Karpas-422 (cell line): ENCODE data around the gene ESRRB. TPM values are rescaled to one million over a fixed set of nuclear protein-coding genes. Genes with fewer than 3 reads are reported as not detected.
A peak's percentile ranks its signal among the peaks of the same experiment; 100 is the strongest.

Experiments used
- DNase-seq: peaks from one replicate; pipeline ENCODE4 v3.0.0-alpha.2; 2015
- H2AFZ ChIP-seq: fragments of 200-600 bp; sonication (generic); 2 replicates; pipeline ENCODE4 v1.6.1; 2014; ENCODE audit warnings: antibody characterized with exemption, low read length, mixed read lengths
- H3K27ac ChIP-seq: fragments of 200-600 bp; sonication (generic); 2 replicates; pipeline ENCODE4 v1.5.1; 2014; ENCODE audit warnings: mild to moderate bottlenecking, low read length, moderate library complexity
- H3K27me3 ChIP-seq: fragments of 200-600 bp; sonication (generic); 2 replicates; pipeline ENCODE4 v1.6.1; 2014; ENCODE audit warnings: low read length, mixed read lengths
- H3K36me3 ChIP-seq: fragments of 200-600 bp; sonication (generic); 2 replicates; pipeline ENCODE4 v1.6.1; 2014; ENCODE audit warnings: low read length, mixed read lengths; ENCODE audit not compliant: insufficient read depth
- H3K4me1 ChIP-seq: fragments of 200-600 bp; sonication (generic); 2 replicates; pipeline ENCODE4 v1.6.1; 2014; ENCODE audit warnings: mild to moderate bottlenecking, low read length, mixed read lengths
- H3K4me2 ChIP-seq: fragments of 200-600 bp; sonication (generic); 2 replicates; pipeline ENCODE4 v1.6.1; 2014; ENCODE audit warnings: low read length, low read depth, mild to moderate bottlenecking; ENCODE audit not compliant: poor library complexity, severe bottlenecking
- H3K4me3 ChIP-seq: fragments of 200-600 bp; sonication (generic); 2 replicates; pipeline ENCODE4 v1.5.1; 2014; ENCODE audit warnings: mild to moderate bottlenecking, antibody characterized with exemption, low read length, mixed read lengths
- H3K79me2 ChIP-seq: fragments of 200-600 bp; sonication (generic); 2 replicates; pipeline ENCODE4 v1.6.1; 2014; ENCODE audit warnings: mild to moderate bottlenecking, low read length, mixed read lengths
- H3K9ac ChIP-seq: fragments of 200-600 bp; sonication (generic); 2 replicates; pipeline ENCODE4 v1.6.0; 2014; ENCODE audit warnings: low read length
- H3K9me2 ChIP-seq: fragments of 200-600 bp; sonication (generic), shearing (Covaris generic); replicated peaks from 2 replicates; pipeline ENCODE4 v1.6.0; 2014; ENCODE audit warnings: mild to moderate bottlenecking, low read length, moderate library complexity; ENCODE audit not compliant: insufficient read depth
- H3K9me3 ChIP-seq: fragments of 300-700, 200-600 bp; sonication (generic); 2 replicates; pipeline ENCODE4 v1.6.1; 2014; ENCODE audit warnings: low read length, mixed read lengths
- H4K20me1 ChIP-seq: fragments of 200-600 bp; sonication (generic); 2 replicates; pipeline ENCODE4 v1.6.1; 2014; ENCODE audit warnings: mild to moderate bottlenecking, antibody characterized with exemption, low read length, low read depth; ENCODE audit not compliant: insufficient read depth
- total RNA-seq: library from RNA; depleted of rRNA; stranded (reverse); fragments of >200 nt; shearing (Covaris generic); gene quantifications from 2 replicates; pipeline ENCODE4 v1.2.3, GENCODE V29; 2014; ENCODE audit warnings: low replicate concordance

Gene ESRRB
- total RNA-seq, 1 experiment from 2014 or later: not detected

- no peaks in the 10 kb centered on the region for H3K9me2 ChIP-seq
- peaks cover 13% of the 10 kb centered on the region for H3K4me1 ChIP-seq
- no peaks in the 10 kb centered on the region; the same call in 1 of the 2 replicates for H4K20me1 ChIP-seq
- H2AFZ ChIP-seq: no peak overlapping the region
- H3K4me3 ChIP-seq: no peak overlapping the region
- no peaks in the 10 kb centered on the region for H3K79me2 ChIP-seq
- no peak overlapping the region for H3K9ac ChIP-seq
- H3K9me3 ChIP-seq: no peaks in the 10 kb centered on the region
- H3K27ac ChIP-seq: no peak overlapping the region
- DNase-seq: no peak
- no peak overlapping the region for H3K4me2 ChIP-seq
- H3K36me3 ChIP-seq: no peaks in the 10 kb centered on the region
- H3K27me3 ChIP-seq: no peaks in the 10 kb centered on the region
These were observed 55.6 kb downstream of the ESRRB start for GRCh38 chr14:76431538-76431937.

GRCh38 chr14:76432827-76433752, 57.2 kb downstream of the ESRRB start:
- H3K9me3 ChIP-seq: no peaks in the 10 kb centered on the region
- no peaks in the 10 kb centered on the region; the same call in 1 of the 2 replicates for H4K20me1 ChIP-seq
- no peak overlapping the region for H3K9ac ChIP-seq
- no peaks in the 10 kb centered on the region for H3K27me3 ChIP-seq
- no peaks in the 10 kb centered on the region for H3K9me2 ChIP-seq
- no peaks in the 10 kb centered on the region for H3K36me3 ChIP-seq
- H3K4me1 ChIP-seq: peaks cover 13% of the 10 kb centered on the region
- H3K79me2 ChIP-seq: no peaks in the 10 kb centered on the region
- H3K4me3 ChIP-seq: no peak overlapping the region
- H3K4me2 ChIP-seq: no peak overlapping the region
- no peak overlapping the region for H3K27ac ChIP-seq
- H2AFZ ChIP-seq: no peak overlapping the region
- DNase-seq: no peak

- no peaks in the 10 kb centered on the region; the same call in 1 of the 2 replicates for H4K20me1 ChIP-seq
- H3K9ac ChIP-seq: no peak overlapping the region
- no peak for DNase-seq
- no peaks in the 10 kb centered on the region for H3K9me2 ChIP-seq
- H3K9me3 ChIP-seq: no peaks in the 10 kb centered on the region
- H2AFZ ChIP-seq: no peak overlapping the region
- H3K36me3 ChIP-seq: no peaks in the 10 kb centered on the region
- peaks cover 13% of the 10 kb centered on the region for H3K4me1 ChIP-seq
- H3K4me3 ChIP-seq: no peak overlapping the region
- H3K27ac ChIP-seq: no peak overlapping the region
- no peaks in the 10 kb centered on the region for H3K79me2 ChIP-seq
- H3K27me3 ChIP-seq: no peaks in the 10 kb centered on the region
- H3K4me2 ChIP-seq: peak overlapping the region; percentile 31
These were observed 58.3 kb downstream of the ESRRB start for GRCh38 chr14:76434220-76434619.

GRCh38 chr14:76439237-76439775, 63.4 kb downstream of the ESRRB start:
- H3K9me3 ChIP-seq: no peaks in the 10 kb centered on the region
- H4K20me1 ChIP-seq: no peaks in the 10 kb centered on the region; the same call in 1 of the 2 replicates
- H2AFZ ChIP-seq: no peak overlapping the region
- no peak overlapping the region for H3K27ac ChIP-seq
- H3K9me2 ChIP-seq: no peaks in the 10 kb centered on the region
- no peak overlapping the region for H3K4me3 ChIP-seq
- no peak for DNase-seq
- no peak overlapping the region for H3K9ac ChIP-seq
- H3K27me3 ChIP-seq: no peaks in the 10 kb centered on the region
- H3K4me2 ChIP-seq: no peak overlapping the region
- no peaks in the 10 kb centered on the region for H3K36me3 ChIP-seq
- no peaks in the 10 kb centered on the region for H3K79me2 ChIP-seq
- peaks cover 4% of the 10 kb centered on the region for H3K4me1 ChIP-seq

- no peak overlapping the region for H3K4me2 ChIP-seq
- H3K4me1 ChIP-seq: no peaks in the 10 kb centered on the region
- no peaks in the 10 kb centered on the region for H3K9me2 ChIP-seq
- H3K36me3 ChIP-seq: no peaks in the 10 kb centered on the region
- 0 out of 2 replicates have a peak, but pooled peaks cover 3% of the 10 kb centered on the region for H4K20me1 ChIP-seq
- no peak overlapping the region for H3K4me3 ChIP-seq
- no peak overlapping the region for H3K9ac ChIP-seq
- H3K27me3 ChIP-seq: no peaks in the 10 kb centered on the region
- H3K9me3 ChIP-seq: no peaks in the 10 kb centered on the region
- no peak overlapping the region for H2AFZ ChIP-seq
- H3K27ac ChIP-seq: no peak overlapping the region
- no peak for DNase-seq
- no peaks in the 10 kb centered on the region for H3K79me2 ChIP-seq
These were observed 70.5 kb downstream of the ESRRB start for GRCh38 chr14:76446486-76446885.

- H4K20me1 ChIP-seq: 0 out of 2 replicates have a peak, but pooled peaks cover 3% of the 10 kb centered on the region
- no peak for DNase-seq
- H2AFZ ChIP-seq: no peak overlapping the region
- H3K9me3 ChIP-seq: no peaks in the 10 kb centered on the region
- H3K4me3 ChIP-seq: no peak overlapping the region
- H3K36me3 ChIP-seq: no peaks in the 10 kb centered on the region
- H3K9me2 ChIP-seq: no peaks in the 10 kb centered on the region
- no peak overlapping the region for H3K27ac ChIP-seq
- H3K27me3 ChIP-seq: no peaks in the 10 kb centered on the region
- no peak overlapping the region for H3K4me2 ChIP-seq
- no peak overlapping the region for H3K9ac ChIP-seq
- no peaks in the 10 kb centered on the region for H3K79me2 ChIP-seq
- H3K4me1 ChIP-seq: no peaks in the 10 kb centered on the region
These were observed 71.0 kb downstream of the ESRRB start for GRCh38 chr14:76446921-76447320.

GRCh38 chr14:76450476-76450875, 74.5 kb downstream of the ESRRB start:
- DNase-seq: no peak
- Histone ChIP-seq H3K36me3 (no peaks in the 10 kb centered on the region), H3K27ac (no peak overlapping the region), H2AFZ (no peak overlapping the region), H3K9ac (no peak overlapping the region), H3K79me2 (no peaks in the 10 kb centered on the region), H3K4me2 (no peak overlapping the region), H3K9me3 (no peaks in the 10 kb centered on the region), H4K20me1 (0 out of 2 replicates have a peak, but pooled peaks cover 3% of the 10 kb centered on the region), H3K9me2 (no peaks in the 10 kb centered on the region), H3K4me1 (no peaks in the 10 kb centered on the region), H3K27me3 (no peaks in the 10 kb centered on the region), H3K4me3 (no peak overlapping the region)

- no peaks in the 10 kb centered on the region for H3K4me1 ChIP-seq
- no peaks in the 10 kb centered on the region for H3K9me2 ChIP-seq
- H3K9me3 ChIP-seq: no peaks in the 10 kb centered on the region
- peak; percentile 88 for DNase-seq
- no peak overlapping the region for H3K27ac ChIP-seq
- H3K4me3 ChIP-seq: no peak overlapping the region
- H3K79me2 ChIP-seq: no peaks in the 10 kb centered on the region
- H3K36me3 ChIP-seq: no peaks in the 10 kb centered on the region
- H2AFZ ChIP-seq: no peak overlapping the region
- H3K9ac ChIP-seq: no peak overlapping the region
- no peaks in the 10 kb centered on the region for H3K27me3 ChIP-seq
- H4K20me1 ChIP-seq: no peaks in the 10 kb centered on the region
- H3K4me2 ChIP-seq: no peak overlapping the region
These were observed 80.3 kb downstream of the ESRRB start for GRCh38 chr14:76456200-76456599.
